ENCODE data around the gene VARS2.

Gene VARS2

DNA sequence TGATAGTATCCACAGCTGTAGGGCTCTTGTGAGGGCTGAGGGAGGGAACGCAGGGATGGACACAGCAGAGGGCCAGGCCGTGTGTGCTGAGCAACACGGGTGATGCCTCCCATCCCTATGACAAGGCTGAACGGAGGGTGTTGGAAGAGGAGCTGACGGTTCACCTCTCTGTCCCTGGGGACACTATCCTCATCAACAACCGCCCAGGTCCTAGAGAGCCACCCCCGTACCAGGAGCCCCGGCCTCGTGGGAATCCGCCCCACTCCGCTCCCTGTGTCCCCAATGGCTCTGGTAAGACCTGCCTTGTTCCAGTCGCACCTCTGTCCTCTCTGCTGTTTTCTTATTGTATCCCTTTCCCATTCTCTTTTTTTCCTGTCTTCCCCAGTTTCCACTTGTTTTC is 19.7 kb upstream of the VARS2 start:
- TF ChIP-seq, protein P1, sequence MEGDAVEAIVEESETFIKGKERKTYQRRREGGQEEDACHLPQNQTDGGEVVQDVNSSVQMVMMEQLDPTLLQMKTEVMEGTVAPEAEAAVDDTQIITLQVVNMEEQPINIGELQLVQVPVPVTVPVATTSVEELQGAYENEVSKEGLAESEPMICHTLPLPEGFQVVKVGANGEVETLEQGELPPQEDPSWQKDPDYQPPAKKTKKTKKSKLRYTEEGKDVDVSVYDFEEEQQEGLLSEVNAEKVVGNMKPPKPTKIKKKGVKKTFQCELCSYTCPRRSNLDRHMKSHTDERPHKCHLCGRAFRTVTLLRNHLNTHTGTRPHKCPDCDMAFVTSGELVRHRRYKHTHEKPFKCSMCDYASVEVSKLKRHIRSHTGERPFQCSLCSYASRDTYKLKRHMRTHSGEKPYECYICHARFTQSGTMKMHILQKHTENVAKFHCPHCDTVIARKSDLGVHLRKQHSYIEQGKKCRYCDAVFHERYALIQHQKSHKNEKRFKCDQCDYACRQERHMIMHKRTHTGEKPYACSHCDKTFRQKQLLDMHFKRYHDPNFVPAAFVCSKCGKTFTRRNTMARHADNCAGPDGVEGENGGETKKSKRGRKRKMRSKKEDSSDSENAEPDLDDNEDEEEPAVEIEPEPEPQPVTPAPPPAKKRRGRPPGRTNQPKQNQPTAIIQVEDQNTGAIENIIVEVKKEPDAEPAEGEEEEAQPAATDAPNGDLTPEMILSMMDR (IDR thresholded peaks at IDR 0.05; ENCODE audit: control insufficient read depth, insufficient read depth, low read depth, low read length, missing control alignments): no peak
- no peak overlapping the region for H3K4me3 ChIP-seq (ENCODE audit: control insufficient read depth, low read depth, low read length)
- no peak for DNase-seq (ENCODE audit: low read depth)

DNA sequence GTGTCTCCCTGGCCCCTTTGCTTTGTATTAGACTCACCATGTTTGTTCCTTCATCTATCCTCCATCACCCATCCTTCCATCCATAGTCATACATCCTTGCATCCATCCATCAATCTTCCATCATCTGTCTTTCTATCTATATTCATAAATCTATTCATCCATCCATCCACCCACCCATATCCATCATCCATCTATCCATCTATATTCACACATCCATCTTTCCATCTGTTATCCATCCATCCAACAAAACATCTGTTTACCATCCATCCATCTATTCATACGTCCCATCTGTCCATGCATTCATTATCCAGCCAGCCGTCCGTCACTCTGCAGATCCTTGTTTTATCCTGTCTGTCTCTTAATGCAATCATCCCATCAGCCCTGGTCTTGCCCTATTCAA is 19.1 kb upstream of the VARS2 start:
- TF ChIP-seq, protein P1 (IDR thresholded peaks at IDR 0.05; ENCODE audit: control insufficient read depth, insufficient read depth, low read depth, low read length, missing control alignments): no peak

DNA sequence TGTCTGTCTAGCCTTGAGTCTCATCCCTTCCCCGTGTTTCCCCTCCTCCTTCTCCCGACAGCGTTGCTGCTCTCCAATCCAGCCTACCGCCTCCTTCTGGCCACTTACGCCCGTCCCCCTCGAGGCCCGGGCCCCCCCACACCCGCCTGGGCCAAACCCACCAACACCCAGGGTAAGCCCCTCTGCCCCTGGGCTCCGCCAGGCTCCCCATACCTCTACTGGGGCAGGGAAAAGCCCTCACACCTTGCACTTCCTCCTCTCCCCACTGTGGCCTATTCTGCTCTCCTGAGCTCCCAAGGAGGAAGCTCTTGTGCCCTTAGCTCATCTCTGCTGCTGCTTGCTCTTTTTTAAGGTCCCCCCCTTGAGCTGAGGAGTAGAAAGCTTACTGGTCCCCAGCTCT is 18.7 kb upstream of the VARS2 start:
- DNase-seq (ENCODE audit: low read depth): no peak
- no peak overlapping the region for H3K4me3 ChIP-seq (ENCODE audit: control insufficient read depth, low read depth, low read length)
- TF ChIP-seq, protein P1 (IDR thresholded peaks at IDR 0.05; ENCODE audit: control insufficient read depth, insufficient read depth, low read depth, low read length, missing control alignments): no peak

More for the DNA sequence above, 19.1 kb upstream of the VARS2 start:
- no peak for DNase-seq (ENCODE audit: low read depth)
- H3K4me3 ChIP-seq (ENCODE audit: control insufficient read depth, low read depth, low read length): no peak overlapping the region

DNA sequence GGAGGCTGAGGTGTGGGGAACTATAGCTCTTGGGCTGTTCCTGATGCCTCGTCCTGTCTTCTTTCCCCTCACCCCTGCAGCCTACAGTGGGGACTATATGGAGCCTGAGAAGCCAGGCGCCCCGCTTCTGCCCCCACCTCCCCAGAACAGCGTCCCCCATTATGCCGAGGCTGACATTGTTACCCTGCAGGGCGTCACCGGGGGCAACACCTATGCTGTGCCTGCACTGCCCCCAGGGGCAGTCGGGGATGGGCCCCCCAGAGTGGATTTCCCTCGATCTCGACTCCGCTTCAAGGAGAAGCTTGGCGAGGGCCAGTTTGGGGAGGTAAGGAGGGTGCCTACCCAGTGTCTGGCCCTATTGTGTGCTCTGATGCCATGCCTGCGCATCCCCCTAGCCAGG is 17.5 kb upstream of the VARS2 start:
- DNase-seq (ENCODE audit: low read depth): no peak
- TF ChIP-seq, protein P1 (IDR thresholded peaks at IDR 0.05; ENCODE audit: control insufficient read depth, insufficient read depth, low read depth, low read length, missing control alignments): no peak
- no peak overlapping the region for H3K4me3 ChIP-seq (ENCODE audit: control insufficient read depth, low read depth, low read length)

- no peak for DNase-seq (ENCODE audit: low read depth)
- H3K4me3 ChIP-seq (ENCODE audit: control insufficient read depth, low read depth, low read length): no peak overlapping the region
- TF ChIP-seq, protein P1 (IDR thresholded peaks at IDR 0.05; ENCODE audit: control insufficient read depth, insufficient read depth, low read depth, low read length, missing control alignments): no peak
Observed at GRCh38 chr6:30897882-30898281, 16.2 kb upstream of the VARS2 start.

- H3K4me3 ChIP-seq (ENCODE audit: control insufficient read depth, low read depth, low read length): no peak overlapping the region
- DNase-seq (ENCODE audit: low read depth): no peak
- TF ChIP-seq, protein P1 (IDR thresholded peaks at IDR 0.05; ENCODE audit: control insufficient read depth, insufficient read depth, low read depth, low read length, missing control alignments): no peak
Observed at GRCh38 chr6:30898750-30899360, 15.2 kb upstream of the VARS2 start.

Data from AG09309 (cell line).